Coronary artery (tissue), 2 donors: Measurements from ENCODE around the gene CLNS1A.

ENCODE experiments used
- DNase-seq: peaks from one replicate; pipeline ENCODE4 v3.0.0-alpha.2; 2017; ENCODE audit warnings: low spot score
- H3K27ac ChIP-seq, 2 donors: fragments of 200-600 bp; sonication (generic); one replicate each; pipeline ENCODE4 v1.5.1; 2016 to 2019
- H3K4me3 ChIP-seq: fragments of 200-600 bp; sonication (generic); 2 replicates; pipeline ENCODE4 v1.5.1; 2016; ENCODE audit warnings: mild to moderate bottlenecking, moderate library complexity
- TF ChIP-seq, protein P1 (sequence below): fragments of 200-600 bp; sonication (generic); IDR thresholded peaks from one replicate; pipeline ENCODE4 v1.5.1; 2019; ENCODE audit warnings: antibody characterized with exemption

Gene CLNS1A, protein sequence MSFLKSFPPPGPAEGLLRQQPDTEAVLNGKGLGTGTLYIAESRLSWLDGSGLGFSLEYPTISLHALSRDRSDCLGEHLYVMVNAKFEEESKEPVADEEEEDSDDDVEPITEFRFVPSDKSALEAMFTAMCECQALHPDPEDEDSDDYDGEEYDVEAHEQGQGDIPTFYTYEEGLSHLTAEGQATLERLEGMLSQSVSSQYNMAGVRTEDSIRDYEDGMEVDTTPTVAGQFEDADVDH

DNA sequence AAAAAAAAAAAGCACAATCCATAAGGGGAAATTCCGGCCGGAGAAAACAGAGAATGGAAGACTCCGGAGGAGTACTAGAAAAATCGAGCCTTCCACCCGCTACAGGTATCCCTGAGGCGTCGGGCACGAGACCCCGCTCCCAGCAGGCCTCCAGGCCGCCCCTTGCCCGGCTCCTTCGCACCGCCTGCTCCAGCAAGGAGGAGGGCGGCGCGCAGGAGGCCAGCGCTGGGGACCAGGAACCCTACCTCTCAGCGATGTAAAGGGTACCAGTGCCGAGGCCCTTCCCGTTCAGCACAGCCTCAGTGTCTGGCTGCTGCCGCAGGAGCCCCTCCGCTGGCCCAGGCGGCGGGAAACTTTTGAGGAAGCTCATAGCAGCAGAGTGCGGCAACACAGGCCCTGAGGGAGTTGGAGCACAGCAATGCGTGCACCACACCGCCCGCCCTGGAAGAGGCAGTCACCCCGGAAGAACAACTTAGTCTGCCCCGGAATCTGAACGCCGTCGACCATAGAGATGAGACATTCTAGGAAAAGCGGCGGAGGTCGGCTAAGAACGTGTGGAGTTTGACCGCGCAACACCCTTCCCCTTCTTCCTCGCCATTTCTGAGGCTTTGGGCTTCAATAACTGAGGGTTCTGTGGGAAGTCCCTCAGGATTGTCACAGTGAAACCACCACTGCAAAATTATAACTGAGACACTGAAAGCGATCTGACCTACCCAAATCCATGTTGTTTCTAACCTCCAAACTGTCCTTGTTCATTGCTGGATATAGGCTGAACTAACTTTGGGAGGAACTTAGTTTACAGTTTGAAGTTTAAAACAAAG is at the start of gene CLNS1A:
Gene CLNS1A, minus strand, starts transcription at position 450 of the 821 bp plus-strand sequence. Its CDS starts 80 bp downstream, at position 370.
- DNase-seq, result peak; percentile 88
- Histone ChIP-seq H3K27ac (peak within 1 kb of the TSS; percentile 54 to 83), H3K4me3 (peak within 1 kb of the TSS; percentile 82)
- TF ChIP-seq, protein P1, sequence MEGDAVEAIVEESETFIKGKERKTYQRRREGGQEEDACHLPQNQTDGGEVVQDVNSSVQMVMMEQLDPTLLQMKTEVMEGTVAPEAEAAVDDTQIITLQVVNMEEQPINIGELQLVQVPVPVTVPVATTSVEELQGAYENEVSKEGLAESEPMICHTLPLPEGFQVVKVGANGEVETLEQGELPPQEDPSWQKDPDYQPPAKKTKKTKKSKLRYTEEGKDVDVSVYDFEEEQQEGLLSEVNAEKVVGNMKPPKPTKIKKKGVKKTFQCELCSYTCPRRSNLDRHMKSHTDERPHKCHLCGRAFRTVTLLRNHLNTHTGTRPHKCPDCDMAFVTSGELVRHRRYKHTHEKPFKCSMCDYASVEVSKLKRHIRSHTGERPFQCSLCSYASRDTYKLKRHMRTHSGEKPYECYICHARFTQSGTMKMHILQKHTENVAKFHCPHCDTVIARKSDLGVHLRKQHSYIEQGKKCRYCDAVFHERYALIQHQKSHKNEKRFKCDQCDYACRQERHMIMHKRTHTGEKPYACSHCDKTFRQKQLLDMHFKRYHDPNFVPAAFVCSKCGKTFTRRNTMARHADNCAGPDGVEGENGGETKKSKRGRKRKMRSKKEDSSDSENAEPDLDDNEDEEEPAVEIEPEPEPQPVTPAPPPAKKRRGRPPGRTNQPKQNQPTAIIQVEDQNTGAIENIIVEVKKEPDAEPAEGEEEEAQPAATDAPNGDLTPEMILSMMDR, result no peak

DNA sequence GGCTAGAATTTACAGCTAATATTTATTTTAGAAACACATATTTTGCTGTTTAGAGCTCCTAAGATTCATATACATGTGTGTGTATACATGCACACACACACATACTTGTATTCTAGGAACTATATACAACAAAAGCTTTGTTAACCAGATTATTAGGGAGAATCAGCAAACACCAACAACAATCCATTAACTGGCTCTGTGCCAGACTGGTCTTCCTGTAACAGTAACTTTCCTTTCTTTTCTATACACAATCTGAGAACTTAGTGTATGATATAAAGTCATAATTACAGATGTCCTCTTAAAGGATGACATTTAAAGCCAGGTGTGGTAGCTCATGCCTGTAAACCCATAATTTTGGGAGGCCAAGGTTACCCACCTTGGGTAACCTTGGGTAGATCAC is 49.5 kb upstream of the CLNS1A start:
- TF ChIP-seq, protein P1, result no peak
- no peak overlapping the region for H3K4me3 ChIP-seq
- no peak for DNase-seq

DNA sequence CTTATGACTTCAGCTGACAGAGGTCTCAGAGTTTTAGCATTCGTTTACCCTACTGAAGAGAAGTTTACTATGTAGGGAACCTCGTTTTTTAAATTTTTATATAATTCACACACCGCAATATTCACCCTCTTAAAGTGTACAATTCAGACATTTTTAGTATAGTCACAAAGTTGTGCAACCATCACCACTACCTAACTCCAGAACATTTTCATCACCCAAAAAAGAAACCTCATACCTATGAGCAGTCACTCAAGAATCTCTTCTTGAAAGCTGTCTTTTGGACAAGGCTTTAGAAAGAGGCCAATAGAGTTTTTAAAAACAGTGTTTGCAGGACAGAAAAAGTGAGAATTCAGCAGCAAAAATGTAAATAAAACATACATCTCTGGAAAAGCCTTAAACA is 39.5 kb upstream of the CLNS1A start:
- no peak overlapping the region for H3K4me3 ChIP-seq
- no peak for DNase-seq
- TF ChIP-seq, protein P1, result no peak
- H3K27ac ChIP-seq, result no peak overlapping the region

More for the DNA sequence above, 49.5 kb upstream of the CLNS1A start:
- H3K27ac ChIP-seq, result no peak overlapping the region

DNA sequence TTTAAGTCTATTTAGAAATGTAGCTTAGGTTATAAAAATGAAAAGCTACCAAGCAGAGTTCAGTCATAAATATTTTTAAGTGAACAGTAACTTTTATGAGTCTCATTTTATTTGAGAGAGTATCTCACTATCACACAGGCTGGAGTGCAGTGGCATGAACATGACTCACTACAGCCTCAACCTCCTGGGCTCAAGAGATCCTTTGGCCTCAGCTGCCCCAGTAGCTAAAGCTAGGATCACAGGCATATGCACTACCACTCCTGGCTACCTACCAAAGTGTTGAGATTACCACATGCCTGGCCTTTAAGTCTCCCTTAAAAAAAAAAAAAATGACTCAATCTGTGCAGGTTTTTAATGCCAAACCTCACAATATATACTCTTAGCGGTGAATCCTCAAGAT is 34.7 kb upstream of the CLNS1A start:
- H3K27ac ChIP-seq, result no peak overlapping the region
- TF ChIP-seq, protein P1, result no peak

GRCh38 chr11:77669848-77670511 is 32.4 kb upstream of the CLNS1A start:
- Histone ChIP-seq H3K27ac (no peak overlapping the region), H3K4me3 (no peak overlapping the region)
- TF ChIP-seq, protein P1, result no peak
- no peak for DNase-seq

More for the DNA sequence above, 34.7 kb upstream of the CLNS1A start:
- no peak overlapping the region for H3K4me3 ChIP-seq
- no peak for DNase-seq

GRCh38 chr11:77668760-77669159 is 31.2 kb upstream of the CLNS1A start:
- no peak for DNase-seq
- Histone ChIP-seq H3K4me3 (no peak overlapping the region), H3K27ac (no peak overlapping the region)
- TF ChIP-seq, protein P1, result no peak
